RWPE2 (cell line): ENCODE results near the gene PBX1.
A peak's percentile ranks its signal among the peaks of the same experiment; 100 is the strongest.

ENCODE experiments used
- ATAC-seq: fragments of 200-7000 bp; cut with Tn5 transposase; 3 replicates; pipeline ENCODE4 v1.9.1; 2021; ENCODE audit warnings: low read depth
- DNase-seq: peaks from one replicate; pipeline ENCODE4 v3.0.0-alpha.2; 2020; ENCODE audit warnings: low spot score
- H3K27ac ChIP-seq: fragments of 450-650 bp; 2 replicates; pipeline ENCODE4 v1.5.1; 2017; ENCODE audit warnings: mild to moderate bottlenecking; ENCODE audit not compliant: poor library complexity, severe bottlenecking
- H3K27me3 ChIP-seq: fragments of 250-450 bp; sonication (Bioruptor Pico); 2 replicates; pipeline ENCODE4 v1.5.1; 2021; ENCODE audit warnings: mild to moderate bottlenecking, moderate library complexity; ENCODE audit not compliant: insufficient read depth, poor library complexity, severe bottlenecking
- H3K36me3 ChIP-seq: fragments of 250-450 bp; sonication (Bioruptor Pico); 2 replicates; pipeline ENCODE4 v1.5.1; 2020; ENCODE audit warnings: low read depth, mild to moderate bottlenecking, moderate library complexity
- H3K4me1 ChIP-seq: fragments of 250-450 bp; sonication (Bioruptor Pico); 2 replicates; pipeline ENCODE4 v1.5.1; 2021; ENCODE audit warnings: mild to moderate bottlenecking, moderate library complexity; ENCODE audit not compliant: insufficient read depth, poor library complexity, severe bottlenecking
- H3K4me3 ChIP-seq: fragments of 250-450 bp; sonication (Bioruptor Pico); 2 replicates; pipeline ENCODE4 v1.5.1; 2021; ENCODE audit warnings: mild to moderate bottlenecking, moderate library complexity; ENCODE audit not compliant: severe bottlenecking
- H3K9me3 ChIP-seq: fragments of 250-450 bp; sonication (Bioruptor Pico); 2 replicates; pipeline ENCODE4 v1.5.1; 2021; ENCODE audit warnings: mild to moderate bottlenecking, moderate library complexity; ENCODE audit not compliant: severe bottlenecking
- TF ChIP-seq, protein P1 (sequence below): fragments of 450-650 bp; IDR thresholded peaks from one replicate; pipeline ENCODE4 v1.5.1; 2017; ENCODE audit warnings: mild to moderate bottlenecking, moderate library complexity; ENCODE audit not compliant: poor library complexity, severe bottlenecking

PBX1 gene

DNA sequence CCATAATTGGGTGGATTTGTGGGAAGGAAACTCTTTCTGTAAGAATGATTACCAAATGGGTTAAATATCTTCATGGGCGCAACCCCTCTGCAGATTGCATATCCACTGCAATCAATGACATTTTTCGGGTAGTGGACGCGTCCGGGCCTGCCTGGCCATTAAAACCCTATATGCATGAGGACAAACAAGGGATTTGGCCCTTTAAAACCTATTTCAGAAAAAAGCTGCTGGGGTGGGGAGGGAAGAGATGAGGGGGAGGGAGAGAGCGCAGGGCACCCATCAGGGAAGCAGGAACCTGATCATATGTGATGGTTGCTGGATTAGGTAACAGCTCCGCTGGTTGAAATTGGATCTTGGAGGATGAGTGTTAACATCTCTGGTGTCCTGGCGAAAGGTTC is 228.8 kb downstream of the PBX1 start:
- Histone ChIP-seq H3K27ac (peak overlapping the region; percentile 58), H3K4me3 (peak overlapping the region; percentile 2), H3K9me3 (no peaks in the 10 kb centered on the region), H3K36me3 (no peaks in the 10 kb centered on the region), H3K4me1 (peaks cover 26% of the 10 kb centered on the region), H3K27me3 (no peaks in the 10 kb centered on the region)
- TF ChIP-seq, protein P1, sequence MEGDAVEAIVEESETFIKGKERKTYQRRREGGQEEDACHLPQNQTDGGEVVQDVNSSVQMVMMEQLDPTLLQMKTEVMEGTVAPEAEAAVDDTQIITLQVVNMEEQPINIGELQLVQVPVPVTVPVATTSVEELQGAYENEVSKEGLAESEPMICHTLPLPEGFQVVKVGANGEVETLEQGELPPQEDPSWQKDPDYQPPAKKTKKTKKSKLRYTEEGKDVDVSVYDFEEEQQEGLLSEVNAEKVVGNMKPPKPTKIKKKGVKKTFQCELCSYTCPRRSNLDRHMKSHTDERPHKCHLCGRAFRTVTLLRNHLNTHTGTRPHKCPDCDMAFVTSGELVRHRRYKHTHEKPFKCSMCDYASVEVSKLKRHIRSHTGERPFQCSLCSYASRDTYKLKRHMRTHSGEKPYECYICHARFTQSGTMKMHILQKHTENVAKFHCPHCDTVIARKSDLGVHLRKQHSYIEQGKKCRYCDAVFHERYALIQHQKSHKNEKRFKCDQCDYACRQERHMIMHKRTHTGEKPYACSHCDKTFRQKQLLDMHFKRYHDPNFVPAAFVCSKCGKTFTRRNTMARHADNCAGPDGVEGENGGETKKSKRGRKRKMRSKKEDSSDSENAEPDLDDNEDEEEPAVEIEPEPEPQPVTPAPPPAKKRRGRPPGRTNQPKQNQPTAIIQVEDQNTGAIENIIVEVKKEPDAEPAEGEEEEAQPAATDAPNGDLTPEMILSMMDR: no peak
- DNase-seq (no peak), ATAC-seq (peak; percentile 83)

GRCh38 chr1:164790081-164790480 is 231.1 kb downstream of the PBX1 start:
- Histone ChIP-seq H3K9me3 (no peaks in the 10 kb centered on the region), H3K27me3 (no peaks in the 10 kb centered on the region), H3K36me3 (no peaks in the 10 kb centered on the region), H3K27ac (no peak overlapping the region), H3K4me1 (peaks cover 36% of the 10 kb centered on the region), H3K4me3 (no peak overlapping the region)
- DNase-seq (no peak), ATAC-seq (no peak)
- TF ChIP-seq, protein P1: no peak

GRCh38 chr1:164792410-164793004 is 233.5 kb downstream of the PBX1 start:
- H3K27ac ChIP-seq: no peak overlapping the region
- TF ChIP-seq, protein P1: no peak
- DNase-seq: no peak

GRCh38 chr1:164794356-164794755 is 235.4 kb downstream of the PBX1 start:
- peak; percentile 100 for ATAC-seq
- H3K27me3 ChIP-seq: no peaks in the 10 kb centered on the region
- H3K27ac ChIP-seq: no peak overlapping the region
- no peaks in the 10 kb centered on the region for H3K36me3 ChIP-seq
- TF ChIP-seq, protein P1: no peak
- no peak overlapping the region for H3K4me3 ChIP-seq
- no peaks in the 10 kb centered on the region for H3K9me3 ChIP-seq
- peaks cover 9% of the 10 kb centered on the region for H3K4me1 ChIP-seq
- DNase-seq: no peak

More at GRCh38 chr1:164792410-164793004, 233.5 kb downstream of the PBX1 start:
- H3K4me3 ChIP-seq: no peak overlapping the region
- peaks cover 17% of the 10 kb centered on the region for H3K4me1 ChIP-seq
- no peaks in the 10 kb centered on the region for H3K36me3 ChIP-seq
- no peak for ATAC-seq
- H3K9me3 ChIP-seq: no peaks in the 10 kb centered on the region
- no peaks in the 10 kb centered on the region for H3K27me3 ChIP-seq

GRCh38 chr1:164796916-164797315 is 237.9 kb downstream of the PBX1 start:
- Histone ChIP-seq H3K4me1 (peaks cover 9% of the 10 kb centered on the region), H3K4me3 (no peak overlapping the region), H3K27me3 (no peaks in the 10 kb centered on the region), H3K36me3 (no peaks in the 10 kb centered on the region), H3K27ac (no peak overlapping the region), H3K9me3 (no peaks in the 10 kb centered on the region)
- no peak for DNase-seq
- TF ChIP-seq, protein P1: no peak
- no peak for ATAC-seq
